Measurements from ENCODE around the gene DNM2. TPM values are rescaled to one million over a fixed set of nuclear protein-coding genes. Genes with fewer than 3 reads are reported as not detected.
A peak's percentile ranks its signal among the peaks of the same experiment; 100 is the strongest.
"Not testable (repeated sequence)": the region's sequence is repeated elsewhere in the genome, so short reads cannot be mapped to it uniquely, and the experiment has no call there.

DNM2 gene
- total RNA-seq, 1 donor from 2014 or later = 71.1 TPM

DNA sequence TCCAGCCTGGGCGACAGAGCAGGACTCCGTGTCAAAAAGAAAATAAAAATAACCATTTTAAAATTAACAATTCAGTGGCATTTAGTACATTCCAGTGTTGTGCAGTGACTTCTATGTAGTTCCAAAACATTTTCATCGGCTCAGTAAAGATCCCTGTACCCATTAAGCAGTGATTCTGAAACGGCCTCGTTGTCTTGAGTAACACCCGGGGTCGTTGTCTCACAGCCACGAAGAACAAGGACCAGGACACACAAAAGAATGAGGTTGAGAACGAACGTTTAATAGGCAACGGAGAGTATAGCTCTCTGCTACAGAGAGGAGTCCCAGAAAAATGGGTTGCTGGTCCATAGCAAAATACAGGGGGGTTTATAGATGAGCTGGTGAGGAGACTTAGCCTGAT is 120.5 kb downstream of the DNM2 start:
- DNase-seq = no peak

DNA sequence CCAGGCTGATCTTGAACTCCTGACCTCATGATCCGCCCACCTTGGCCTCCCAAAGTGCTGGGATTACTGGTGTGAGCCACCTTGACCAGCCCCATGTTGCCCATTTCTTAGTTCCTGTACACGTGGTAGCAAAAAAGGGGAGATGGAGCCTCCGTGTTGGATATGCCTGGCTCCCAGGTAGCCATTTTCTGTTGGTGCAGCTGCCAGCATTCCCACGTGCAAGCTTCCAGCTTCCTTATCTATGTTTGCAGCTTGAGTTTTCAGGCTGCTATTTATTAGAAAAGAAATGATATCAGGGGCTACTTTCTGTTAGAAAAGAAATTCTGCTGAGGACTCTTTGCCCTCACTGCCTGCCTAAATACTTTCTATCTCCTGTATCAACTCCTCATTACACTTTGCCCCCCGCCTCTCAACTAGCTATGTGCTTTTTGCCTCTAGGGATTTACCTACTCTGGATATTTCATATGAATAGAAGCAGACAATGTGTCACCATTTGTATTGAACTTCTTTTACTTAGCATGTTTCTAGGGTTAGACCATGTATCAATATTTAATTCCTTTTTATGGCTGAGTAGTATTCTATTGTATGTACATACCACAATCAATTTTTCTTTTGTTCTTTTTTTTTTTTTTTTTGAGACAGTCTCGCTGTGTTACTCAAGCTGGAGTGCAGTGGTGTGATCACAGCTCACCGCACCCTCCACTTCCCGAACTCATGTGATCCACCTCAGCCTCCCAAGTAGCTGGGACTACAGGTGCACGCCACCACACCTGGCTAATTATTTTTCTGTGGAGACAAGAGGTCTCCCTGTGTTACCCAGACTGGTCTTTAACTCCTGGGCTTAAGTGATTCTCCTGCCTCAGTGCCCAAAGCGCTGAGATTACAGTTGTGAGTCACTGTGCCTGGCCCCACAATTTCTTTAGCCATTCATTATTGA is 121.5 kb downstream of the DNM2 start:
- DNase-seq = no peak

DNA sequence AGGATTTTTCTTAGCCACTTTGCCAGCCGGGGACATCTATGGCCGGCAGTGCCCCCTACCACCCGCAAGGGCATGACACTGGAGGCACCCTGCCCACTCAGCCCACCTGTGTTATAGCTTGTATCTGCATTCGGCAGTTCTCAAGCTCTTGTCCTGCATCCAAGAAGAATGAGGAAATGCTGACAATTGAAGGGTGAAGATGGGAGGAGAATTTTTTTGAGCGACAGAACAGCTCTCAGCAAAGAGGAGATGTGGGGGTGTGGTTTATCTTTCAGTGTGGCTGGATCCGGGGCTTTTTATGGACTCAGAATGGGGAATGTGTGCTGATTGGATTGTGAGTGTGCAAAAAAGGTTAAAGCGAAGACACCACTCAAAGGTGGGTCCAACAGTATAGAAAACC is 124.9 kb downstream of the DNM2 start:
- no peak for DNase-seq

DNA sequence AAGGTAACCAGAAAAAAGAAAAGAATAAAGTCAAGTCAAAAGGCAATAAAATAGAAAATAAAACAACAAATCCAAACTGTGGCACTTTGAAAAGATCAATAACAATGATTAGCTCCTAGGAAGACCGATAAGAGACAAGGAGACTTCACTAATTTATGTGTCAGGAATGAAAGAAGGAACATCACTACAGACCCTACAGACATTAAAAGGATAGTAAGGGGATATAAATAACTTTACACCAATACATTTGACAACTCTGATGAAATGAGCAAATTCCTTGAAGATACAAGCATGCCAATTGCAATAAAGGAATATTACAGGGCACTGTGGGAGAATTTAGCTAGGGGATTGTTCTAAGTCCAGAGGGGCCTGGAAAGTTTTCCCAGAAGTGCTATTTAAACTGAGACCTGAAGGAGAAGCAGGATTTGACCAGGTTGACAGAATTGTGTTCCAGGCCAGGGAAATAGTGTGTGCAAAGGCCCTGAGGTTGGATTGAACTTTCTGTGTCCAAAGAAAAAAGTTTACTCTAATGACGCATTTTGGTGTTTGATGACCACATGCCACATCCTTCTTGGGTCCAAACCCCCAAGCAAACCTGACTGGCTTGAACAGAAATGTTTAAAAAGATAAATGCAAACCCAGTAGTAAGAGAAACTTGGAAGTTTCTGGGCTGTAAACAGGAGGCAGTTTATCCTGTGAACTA is 128.8 kb downstream of the DNM2 start:
- DNase-seq = no peak

DNA sequence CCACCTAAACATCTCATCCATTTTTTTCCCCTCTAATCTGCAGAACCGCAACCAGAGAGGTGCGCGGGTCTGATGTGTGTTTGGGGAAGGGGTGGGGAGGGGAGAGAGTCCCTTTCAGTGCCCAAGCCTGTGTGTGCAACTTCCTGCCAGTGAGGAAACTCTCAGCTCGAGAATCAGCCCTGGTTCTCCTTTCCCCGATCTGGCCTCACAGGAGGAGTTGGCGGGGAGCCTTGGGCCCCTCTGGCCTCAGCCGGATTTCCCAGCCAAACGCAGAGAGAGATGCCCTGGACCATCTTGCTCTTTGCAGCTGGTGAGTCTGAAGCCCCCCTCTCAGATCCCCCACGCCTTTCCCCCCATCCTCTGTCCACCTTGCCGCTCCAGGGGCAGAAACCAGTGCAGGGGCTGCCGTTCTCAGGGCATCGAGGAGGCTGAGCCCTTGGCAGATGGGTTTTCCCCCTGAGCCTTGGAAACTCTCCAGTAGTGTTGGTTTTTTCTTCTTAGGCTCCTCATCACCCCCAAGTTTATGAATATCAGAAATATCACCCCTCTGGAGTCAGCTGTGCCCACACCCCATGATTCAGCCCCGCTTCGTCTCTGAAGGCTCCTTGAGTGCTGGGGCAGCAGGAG is 130.5 kb downstream of the DNM2 start, which contains the start of gene C19orf38:
C19orf38 (plus strand) TSS at position 186 of the 627 bp plus-strand sequence; CDS start at position 280, 94 bp downstream.
- DNase-seq = no peak

DNA sequence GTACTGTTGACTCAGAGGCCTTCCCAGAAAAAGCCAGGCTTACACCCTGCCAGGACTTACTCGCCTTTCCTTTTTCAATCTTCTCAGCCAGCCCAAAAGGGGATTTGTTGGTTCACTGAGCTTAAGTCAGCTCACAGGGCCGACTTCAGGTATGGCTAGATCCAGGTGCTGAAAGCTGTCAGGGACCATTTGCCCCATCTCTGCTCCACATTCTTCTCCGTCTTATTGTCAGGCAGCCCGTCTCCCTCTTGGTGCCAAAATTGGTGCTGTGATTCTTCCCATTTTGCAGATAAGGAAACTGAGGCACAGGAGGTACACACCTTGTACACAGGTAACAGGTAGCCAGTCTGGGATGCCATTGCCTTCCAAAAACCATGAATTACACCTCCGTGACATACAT is 132.8 kb downstream of the DNM2 start:
- no peak for DNase-seq

DNA sequence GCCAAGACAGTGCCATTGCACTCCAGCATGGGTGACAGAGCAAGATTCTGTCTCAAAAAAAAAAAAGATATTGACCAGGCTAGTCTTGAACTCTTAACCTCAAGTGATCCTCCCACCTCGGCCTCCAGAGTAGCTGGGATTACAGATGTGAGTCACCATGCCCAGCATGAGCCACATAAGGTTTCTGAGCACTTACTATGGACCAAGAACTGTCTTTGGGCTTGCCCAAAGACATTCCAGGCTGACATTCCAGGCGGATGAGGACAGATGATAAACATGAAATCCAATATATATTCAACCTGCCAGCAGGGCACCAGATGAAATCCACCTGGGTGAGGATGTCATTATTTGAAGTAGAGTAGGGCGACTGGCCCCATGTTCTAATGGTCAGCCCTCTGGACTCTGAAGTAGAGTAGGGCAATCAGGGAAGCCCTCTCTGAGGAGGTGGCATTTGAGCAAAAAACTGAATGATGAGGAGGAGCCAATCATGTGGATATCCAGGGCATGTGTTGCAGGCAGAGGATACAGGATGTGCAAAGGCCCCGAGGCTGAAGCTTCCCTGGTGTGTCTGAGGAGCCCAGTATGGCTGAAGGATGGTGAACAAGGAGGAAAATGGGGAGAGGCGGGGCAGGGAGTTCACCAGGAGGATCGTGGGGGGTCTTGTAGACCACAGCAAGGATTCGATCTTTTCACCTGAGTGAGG is 134.4 kb downstream of the DNM2 start:
- DNase-seq = no peak

DNA sequence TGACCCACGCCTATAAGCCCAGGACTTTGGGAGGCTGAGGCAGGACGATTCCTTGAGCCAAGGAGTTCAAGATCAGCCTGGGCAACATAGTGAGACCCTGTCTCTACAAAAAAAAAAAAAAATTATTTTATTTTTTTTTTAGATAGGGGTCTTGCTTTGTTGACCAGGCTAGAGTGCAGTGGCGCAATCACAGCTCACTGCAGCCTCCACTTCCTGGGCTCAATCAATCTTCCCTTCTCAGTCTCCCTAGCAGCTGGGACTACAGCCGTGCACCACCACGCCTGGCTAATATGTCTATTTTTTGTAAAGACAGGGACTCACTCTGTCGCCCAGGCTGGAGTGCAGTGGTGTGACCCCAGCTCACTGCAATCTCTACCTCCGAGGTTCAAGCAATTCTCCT is 135.1 kb downstream of the DNM2 start:
- DNase-seq = no peak

DNA sequence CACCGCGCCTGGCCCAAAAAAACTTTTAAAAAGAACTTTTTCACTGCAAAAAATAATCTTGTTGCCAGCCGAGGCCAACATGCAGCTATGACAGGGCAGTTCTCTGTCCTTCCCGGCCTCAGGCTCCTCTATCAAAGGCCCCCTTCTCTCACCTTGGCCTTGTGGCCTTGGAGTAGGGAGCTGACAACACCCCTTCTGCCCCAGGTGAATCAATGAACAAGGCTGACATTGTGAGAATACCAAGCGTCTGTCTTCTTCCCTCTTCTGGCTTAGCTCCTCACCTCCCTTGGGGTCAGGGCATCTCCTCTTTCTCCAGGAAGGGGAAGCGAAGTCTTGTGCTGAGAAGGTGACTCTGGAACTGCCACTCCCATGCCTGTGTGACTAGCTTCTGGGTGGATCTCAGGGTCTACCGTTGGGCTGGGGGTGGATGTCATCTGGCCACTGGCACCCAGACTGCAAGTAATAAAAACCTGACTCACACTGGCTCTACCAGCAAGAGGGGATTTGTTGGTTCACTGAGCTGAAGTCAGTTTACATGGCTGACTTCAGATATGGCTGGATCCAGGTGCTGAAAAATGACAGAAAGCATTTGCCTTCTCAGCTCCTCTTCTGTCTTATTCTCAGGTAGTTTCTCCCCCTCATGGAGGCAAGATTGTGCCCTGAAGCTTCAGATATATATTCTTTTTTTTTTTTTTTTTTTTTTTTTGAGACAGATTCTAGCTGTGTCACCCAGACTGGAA is 136.6 kb downstream of the DNM2 start:
- DNase-seq = no peak

DNA sequence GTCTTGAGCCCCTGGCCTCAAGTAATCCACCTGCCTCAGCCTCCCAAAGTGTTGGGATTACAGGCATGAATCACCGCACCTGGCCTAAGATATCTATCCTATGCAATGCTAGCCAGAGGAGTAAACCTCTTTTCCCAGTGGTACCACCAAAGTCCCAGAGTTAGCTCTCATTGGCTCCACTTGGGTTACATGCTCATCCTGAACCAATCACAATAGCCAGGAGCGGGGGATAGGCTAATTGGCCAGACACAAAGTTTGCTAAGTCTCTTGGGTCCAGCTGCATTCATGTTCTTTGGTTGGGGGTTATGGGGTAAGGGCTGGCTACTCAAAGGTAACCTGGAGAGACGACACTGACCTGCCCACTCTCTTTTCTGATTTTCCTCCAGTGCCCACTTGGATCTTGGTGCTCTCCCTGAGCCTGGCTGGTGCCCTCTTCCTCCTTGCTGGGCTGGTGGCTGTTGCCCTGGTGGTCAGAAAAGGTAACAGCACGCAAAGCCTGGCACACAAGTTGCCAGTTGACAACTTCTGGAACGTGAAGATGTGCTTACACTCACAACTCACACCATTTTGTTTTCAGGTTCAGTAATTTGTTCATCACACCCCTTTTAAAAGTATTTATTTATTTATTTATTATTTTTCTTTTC is 138.1 kb downstream of the DNM2 start:
- DNase-seq = no peak

DNA sequence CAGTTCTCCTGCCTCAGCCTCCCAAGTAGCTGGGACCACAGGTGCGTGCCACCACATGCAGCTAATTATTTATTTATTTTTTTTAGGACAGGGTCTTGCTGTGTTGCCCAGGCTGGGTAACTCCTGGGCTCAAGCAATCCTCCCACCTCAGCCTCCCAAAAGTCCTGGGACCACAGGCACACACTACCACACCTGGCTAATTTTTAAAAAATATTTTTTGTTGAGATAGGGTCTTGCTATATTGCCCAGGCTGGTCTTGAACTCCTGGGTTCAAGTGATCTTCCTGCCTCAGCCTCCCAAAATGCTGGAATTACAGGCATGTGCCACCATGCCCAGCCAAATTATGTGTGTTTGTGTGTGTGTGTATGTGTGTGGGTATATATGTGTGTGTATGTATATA is 139.0 kb downstream of the DNM2 start:
- not testable (repeated sequence) for DNase-seq

DNA sequence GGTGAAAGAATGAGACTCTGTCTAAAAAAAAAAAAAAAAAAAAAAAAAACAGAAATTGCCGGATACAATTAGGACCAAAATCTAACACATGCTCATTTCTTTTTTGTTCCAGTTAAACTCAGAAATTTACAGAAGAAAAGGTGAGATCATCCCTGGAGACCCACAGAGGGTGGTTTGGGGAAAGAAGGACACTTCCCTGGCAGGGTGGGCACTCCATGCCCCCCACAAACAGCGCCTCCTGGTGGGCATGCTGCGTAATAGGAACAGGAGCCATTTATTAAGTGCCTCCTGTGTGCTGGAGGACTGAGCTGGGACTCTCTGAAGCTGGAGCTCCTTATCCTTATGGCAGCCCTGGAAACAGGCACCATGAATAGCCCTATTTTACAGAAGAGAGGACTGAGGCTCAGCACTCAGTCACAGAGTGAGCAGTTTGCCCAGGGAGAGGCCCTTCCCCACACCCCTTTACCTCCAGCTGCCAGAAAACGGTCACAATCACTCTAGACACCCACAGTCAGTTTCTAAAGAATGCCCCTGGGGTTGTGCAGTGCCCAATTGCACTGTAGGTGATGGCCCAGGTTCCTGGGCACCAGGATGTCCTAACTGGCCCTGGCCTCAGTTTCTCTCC is 140.4 kb downstream of the DNM2 start:
- DNase-seq = no peak

DNA sequence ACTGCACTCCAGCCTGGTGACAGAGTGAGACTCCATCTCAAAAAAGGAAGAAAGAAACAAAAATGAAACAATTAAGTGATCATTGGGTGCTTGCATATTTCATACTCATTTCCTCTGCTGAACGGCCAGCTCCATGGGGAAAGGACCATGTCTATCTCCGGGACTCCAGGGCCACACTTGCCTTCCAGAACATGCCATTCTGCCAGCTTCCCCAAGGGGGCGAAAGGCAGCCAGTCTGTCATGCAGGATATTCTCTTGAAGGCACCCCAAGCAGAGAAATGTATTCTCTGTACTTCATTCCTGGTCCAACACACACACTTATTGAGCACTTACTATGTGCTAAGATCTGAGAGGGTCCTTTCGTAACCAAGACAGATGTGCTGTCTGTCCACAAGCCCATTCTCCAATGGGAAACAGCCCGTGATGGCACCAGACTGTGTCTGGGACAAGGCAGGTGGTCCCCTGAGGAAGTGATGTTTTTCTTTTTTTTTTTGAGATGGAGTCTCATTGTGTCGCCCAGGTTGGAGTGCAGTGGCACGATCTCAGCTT is 143.3 kb downstream of the DNM2 start:
- DNase-seq = no peak

DNA sequence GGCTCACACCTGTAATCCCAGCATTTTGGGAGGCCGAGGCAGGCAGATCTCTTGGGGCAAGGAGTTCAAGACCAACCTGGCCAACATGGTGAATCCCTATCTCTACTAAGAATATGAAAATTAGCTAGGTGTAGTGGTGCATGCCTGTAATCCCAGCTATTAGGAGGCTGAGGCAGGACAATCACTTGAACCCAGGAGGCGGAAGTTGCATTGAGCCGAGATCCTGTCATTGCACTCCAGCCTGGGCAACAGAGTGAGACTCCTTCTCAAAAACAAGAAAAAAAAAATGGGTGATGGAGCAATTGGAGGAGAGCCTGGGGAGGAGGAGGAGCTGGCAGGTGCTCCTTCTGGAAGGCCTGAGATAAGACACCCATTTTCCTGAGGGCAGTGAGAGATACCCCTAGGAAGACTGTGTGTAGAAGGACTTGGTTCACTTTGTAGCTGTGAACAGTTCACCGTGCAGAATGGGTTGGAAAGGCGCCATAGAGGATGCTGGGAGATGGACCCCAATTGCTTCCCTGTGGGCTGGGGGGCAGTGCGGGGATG is 144.8 kb downstream of the DNM2 start:
- no peak for DNase-seq

DNA sequence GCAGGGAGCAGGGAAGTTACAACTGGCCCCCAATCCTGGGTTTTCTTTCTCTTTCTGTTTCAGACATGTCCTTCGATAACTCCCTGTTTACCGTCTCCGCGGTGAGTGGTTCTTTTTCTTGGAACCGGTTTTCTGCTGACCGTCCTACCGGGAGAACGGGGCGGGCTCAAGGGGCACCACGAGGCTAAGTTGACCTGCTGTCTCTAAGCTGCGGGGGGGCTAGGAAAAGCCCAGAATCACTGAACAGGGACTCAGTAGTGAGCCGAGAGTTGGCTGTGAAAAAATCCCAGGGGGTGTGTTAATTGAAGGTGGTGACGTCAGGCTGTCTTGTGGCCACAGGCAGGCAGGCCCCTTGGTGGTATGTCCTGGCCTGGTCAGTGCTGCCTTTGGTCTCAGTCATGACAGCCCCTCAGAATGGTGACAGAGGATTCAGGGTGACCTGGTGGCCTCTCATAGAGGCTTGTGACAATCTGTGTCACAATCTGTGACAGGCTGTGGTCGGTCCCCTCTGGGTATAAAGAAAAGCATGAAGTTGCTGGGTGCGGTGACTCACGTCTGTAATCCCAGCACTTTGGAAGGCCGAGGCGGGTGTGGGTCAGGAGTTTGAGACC is 145.3 kb downstream of the DNM2 start:
- DNase-seq = no peak

DNA sequence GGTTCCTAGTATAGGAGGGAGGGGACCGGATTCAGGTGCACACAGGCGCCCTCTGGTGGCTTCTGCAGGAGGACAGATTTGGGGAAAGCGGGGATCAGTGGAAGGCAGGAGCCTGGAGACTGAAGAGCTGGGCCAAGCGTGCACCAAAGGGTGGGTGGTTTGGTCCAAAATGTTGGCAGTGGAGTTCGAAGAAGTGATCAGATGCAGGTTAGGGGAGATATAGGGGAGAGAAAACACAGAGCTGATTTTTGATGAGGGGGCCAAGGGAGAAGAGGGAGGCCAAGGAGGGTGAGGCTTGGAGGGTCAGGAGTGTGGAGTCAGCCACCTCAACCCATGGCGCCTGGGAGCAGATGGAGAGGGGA is 146.6 kb downstream of the DNM2 start:
- DNase-seq = peak; percentile 71

DNA sequence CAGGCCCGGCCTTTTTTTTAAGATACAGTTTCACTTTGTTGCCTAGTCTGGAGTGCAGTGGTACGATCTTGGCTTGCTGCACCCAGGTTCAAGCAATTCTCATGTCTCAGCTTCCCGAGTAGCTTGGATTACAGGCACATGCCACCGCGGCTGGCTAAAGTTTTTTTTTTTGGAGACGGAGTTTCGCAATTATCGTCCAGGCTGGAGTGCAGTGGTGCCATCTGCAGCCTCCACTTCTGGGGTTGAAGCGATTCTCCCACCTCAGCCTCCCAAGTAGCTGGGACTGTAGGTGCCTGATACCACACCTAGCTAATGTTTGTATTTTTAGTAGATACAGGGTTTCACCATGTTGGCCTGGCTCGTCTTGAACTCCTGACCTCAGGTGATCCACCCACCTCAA is 148.6 kb downstream of the DNM2 start:
- DNase-seq = no peak

DNA sequence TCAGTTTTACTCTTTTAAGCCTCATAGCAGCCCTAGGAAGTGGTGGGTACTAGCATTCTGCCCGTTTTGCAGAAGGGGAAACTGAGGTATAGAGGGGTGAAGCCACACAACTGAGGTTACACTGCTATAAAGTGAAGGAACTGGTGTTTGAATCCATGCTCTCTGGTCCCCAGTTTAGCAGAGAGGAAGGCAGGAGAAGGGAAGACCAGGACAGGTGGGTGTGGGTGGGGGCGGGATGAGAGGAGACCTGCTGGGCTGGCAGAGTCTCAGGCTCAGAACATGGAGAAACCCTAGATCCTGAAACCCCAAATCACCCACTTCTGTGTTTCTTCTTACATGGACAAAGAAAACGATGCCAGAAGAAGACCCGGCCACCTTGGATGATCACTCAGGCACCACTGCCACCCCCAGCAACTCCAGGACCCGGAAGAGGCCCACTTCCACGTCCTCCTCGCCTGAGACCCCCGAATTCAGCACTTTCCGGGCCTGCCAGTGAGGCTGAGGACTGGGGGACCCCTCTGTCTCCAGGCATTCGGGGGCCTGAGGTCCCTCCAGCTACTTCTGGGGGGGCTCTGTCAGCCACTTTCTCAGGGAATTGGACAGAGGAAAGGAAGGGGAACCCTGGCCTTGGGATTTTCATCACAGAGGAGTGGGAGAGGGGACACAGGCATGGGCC is 151.1 kb downstream of the DNM2 start:
- no peak for DNase-seq

DNA sequence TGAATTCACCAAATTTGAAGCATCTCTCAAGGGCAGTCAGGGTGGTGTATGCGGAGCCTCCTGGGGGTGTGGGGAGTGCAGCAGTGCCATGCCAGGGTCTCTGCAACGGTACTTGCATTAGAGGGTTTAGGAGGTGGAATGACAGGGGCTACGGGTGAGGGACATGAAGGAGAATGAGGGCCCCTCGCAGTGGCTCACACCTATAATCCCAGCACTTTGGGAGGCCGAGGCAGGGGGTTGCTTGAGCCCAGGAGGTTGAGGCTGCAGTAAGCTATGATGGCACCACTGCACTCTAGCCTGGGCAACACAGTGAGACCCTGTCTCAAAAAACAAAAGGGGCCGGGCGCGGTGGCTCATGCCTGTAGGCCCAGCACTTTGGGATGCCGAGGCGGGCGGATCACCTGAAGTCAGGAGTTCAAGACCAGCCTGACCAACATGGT is 152.0 kb downstream of the DNM2 start:
- not testable (repeated sequence) for DNase-seq
